ENCODE data around the gene C2orf81.
A peak's percentile ranks its signal among the peaks of the same experiment; 100 is the strongest.
"Not testable (repeated sequence)": the region's sequence is repeated elsewhere in the genome, so short reads cannot be mapped to it uniquely, and the experiment has no call there.

C2orf81 gene

DNA sequence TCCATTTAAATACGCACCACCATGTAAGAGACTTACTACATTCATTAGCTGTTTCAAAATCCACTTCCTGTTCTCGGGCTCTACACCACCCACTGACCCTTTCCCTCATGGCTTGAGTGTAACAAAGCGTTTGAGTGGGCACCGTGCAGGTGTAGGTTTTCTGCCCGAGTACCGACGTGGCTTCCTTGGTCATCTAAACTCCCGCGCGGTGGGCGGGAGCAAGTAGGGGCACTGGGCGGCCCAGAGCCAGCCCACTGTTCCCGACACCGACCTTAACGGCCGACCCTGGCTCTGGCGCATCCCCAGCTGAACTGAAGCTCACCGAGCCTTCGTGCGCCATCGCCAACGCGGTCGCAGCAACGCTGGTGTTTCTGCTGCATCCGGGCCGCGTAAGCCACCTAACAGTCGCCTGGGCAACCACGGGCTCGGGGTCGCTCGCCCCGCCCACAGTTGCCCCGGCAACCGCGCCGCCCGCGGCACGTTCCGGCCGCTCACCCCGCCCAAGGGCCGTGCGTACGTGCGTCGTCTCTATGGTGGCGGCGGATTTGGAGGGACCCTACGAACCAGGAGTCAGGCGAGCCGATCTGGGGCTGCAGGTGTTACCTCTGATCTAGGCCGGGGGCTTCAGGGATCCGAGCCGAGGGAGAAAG is at the start of gene C2orf81, which contains the start of gene WDR54:
C2orf81 (minus strand) TSS at position 399 of the 650 bp plus-strand sequence; CDS start at position 340, 59 bp downstream.
WDR54 (plus strand) TSS at position 510 of the 650 bp plus-strand sequence. CDS start 424 bp downstream, outside the sequence.
- DNase-seq (ENCODE audit: low read depth, low spot score), result peak; percentile 93

DNA sequence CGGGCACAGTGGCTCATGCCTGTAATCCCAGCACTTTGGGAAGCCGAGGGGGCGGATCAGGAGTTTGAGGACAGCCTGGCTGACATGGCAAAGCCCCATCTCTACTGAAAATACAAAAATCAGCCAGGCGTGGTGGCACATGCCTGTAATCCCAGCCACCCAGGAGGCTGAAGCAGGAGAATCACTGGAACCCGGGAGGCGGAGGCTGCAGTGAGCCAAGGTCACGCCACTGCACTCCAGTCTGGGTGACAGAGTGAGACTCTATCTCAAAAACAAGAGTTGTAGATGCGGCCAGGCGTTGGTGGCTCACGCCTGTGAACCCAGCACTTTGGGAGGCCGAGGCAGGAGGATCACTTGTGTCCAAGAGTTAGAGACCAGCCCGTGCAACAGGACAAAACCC is 49.3 kb upstream of the C2orf81 start:
- not testable (repeated sequence) for DNase-seq (ENCODE audit: low read depth, low spot score)

DNA sequence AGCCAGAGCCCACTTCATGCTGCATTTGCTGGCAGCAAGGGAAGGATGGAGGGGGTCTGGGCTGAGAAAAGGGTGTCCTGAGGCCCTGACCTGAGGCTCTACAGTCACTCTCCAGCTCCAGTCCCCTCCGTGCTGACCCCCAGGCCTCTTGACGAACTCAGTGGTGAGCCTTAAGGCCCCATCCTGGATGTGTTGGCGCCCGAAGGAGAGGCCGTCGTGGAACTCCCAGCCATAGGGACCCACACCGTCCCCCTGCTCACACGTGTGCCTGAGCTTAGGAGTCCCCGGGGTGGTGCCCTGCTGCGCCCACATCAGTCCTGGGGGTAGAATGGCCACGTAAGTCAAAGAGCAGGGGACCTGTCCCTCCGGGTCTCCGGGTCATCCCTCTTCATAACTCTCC is 43.0 kb upstream of the C2orf81 start:
- DNase-seq (ENCODE audit: low read depth, low spot score), result no peak

GRCh38 chr2:74462786-74463105 is 41.3 kb upstream of the C2orf81 start:
- no peak for DNase-seq (ENCODE audit: low read depth, low spot score)

GRCh38 chr2:74462054-74462785 is 40.8 kb upstream of the C2orf81 start:
- DNase-seq (ENCODE audit: low read depth, low spot score), result no peak

DNA sequence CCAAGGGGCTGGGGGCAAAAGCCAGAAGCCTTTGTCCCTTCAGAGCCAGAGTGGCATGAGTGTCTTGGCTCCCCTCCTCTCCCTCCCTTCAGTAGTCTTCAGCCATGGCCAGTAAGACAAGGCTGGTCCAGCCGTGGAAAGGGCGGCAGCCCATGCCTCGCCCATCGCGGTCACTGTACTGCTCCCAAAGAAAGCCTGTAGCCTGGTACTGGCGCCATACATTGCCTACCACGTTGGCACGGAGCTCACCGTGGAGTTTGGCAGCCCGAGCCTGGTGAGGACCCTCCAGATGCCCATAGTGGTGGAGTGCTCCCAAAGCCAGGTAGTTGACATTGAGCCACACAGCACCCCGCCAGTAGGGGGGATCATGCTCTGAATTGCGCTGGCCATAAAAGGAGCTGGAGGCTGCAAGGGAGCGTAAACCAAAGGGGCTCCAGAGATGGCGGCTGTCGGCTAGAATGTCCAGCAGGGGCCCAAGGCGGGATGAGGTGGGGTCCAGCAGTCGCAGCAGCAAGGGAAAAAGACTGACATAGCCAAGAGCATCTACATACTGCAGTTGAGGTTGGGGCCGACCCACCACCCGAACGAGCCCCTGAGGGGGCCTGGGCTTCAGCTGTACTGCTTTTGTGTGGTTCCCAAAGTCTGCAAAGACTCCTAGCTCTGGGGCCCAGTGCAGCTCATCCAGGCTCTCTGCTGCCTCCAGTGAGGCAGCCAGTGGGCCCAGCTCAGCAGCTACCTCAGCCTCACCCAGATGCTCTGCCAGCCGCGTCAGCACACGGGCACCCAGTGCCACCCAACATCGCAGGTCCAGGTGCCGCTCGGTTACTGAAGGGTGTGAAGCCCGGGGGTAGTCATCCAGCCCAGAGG is 40.0 kb upstream of the C2orf81 start:
- no peak for DNase-seq (ENCODE audit: low read depth, low spot score)

DNA sequence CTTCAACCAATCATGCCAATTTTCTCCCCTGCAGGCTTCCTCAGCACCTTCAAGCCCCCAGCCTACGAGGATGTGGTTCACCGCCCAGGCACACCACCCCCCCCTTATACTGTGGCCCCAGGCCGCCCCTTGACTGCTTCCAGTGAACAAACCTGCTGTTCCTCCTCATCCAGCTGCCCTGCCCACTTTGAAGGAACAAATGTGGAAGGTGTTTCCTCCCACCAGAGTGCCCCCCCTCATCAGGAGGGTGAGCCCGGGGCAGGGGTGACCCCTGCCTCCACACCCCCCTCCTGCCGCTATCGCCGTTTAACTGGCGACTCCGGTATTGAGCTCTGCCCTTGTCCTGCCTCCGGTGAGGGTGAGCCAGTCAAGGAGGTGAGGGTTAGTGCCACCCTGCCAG is 38.8 kb upstream of the C2orf81 start:
- not testable (repeated sequence) for DNase-seq (ENCODE audit: low read depth, low spot score)

GRCh38 chr2:74459503-74460118 is 38.2 kb upstream of the C2orf81 start:
- not testable (repeated sequence) for DNase-seq (ENCODE audit: low read depth, low spot score)

DNA sequence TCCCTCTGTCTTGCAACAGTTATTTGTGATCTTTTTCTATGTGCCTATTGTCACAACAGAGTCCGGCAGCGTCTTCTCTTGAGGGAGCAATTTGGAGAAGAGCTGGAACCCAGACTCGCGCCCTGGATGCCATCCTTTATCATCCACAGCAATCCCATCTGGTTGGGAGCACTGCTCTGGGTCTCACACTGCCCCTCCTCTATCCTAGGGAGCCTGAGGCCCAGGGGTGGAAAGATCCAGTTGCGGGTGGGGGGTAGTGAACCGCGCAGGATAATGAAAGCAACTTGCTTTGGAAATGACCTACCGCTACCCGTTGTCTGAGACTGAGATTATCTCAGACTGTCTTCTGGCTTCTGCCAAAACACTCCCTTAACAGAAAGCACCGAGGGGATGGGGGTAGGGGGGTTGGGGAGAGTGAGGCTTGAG is 37.5 kb upstream of the C2orf81 start:
- peak; percentile 32 for DNase-seq (ENCODE audit: low read depth, low spot score)

GRCh38 chr2:74458132-74458937 is 36.9 kb upstream of the C2orf81 start, which contains the start of gene WBP1:
Gene WBP1, plus strand, starts transcription at chr2:74458438. Its CDS starts 165 bp downstream, at chr2:74458603.
- DNase-seq (ENCODE audit: low read depth, low spot score), result peak; percentile 100

DNA sequence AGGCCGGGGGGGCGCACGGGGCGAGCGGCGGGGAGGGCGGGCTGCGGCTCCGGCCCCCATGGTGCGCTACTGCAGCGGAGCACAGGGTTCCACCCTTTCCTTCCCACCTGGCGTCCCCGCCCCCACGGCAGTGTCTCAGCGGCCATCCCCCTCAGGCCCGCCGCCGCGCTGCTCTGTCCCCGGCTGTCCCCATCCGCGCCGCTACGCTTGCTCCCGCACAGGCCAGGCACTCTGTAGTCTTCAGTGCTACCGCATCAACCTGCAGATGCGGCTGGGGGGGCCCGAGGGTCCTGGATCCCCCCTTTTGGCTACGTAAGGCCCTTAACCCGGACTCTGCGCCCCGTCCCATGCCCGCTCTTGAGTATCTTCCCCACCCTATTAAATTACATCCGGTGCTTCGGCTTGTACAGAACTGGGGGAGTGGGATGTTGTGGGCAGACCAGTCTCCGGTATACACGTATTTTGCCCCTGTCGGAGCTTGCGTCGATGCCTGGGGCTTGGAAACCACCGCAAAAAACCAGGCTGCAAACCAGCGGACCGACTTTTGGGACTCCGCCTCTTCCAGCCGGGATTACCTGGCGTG is 36.2 kb upstream of the C2orf81 start:
- peak; percentile 71 for DNase-seq (ENCODE audit: low read depth, low spot score)

- DNase-seq (ENCODE audit: low read depth, low spot score), result no peak
These were observed 35.7 kb upstream of the C2orf81 start for GRCh38 chr2:74457129-74457548.

GRCh38 chr2:74454654-74455511 is 33.5 kb upstream of the C2orf81 start, which contains the start of gene INO80B:
Gene INO80B, plus strand, starts transcription at chr2:74455087. Its CDS starts 30 bp downstream, at chr2:74455117.
- DNase-seq (ENCODE audit: low read depth, low spot score), result peak; percentile 99

- no peak for DNase-seq (ENCODE audit: low read depth, low spot score)
These were observed 29.3 kb upstream of the C2orf81 start for GRCh38 chr2:74450570-74451190.

- no peak for DNase-seq (ENCODE audit: low read depth, low spot score)
These were observed 27.4 kb upstream of the C2orf81 start for GRCh38 chr2:74448771-74449170.

- DNase-seq (ENCODE audit: low read depth, low spot score), result no peak
These were observed 26.0 kb upstream of the C2orf81 start for GRCh38 chr2:74447230-74447999.

- peak; percentile 60 for DNase-seq (ENCODE audit: low read depth, low spot score)
These were observed 23.3 kb upstream of the C2orf81 start for GRCh38 chr2:74444498-74445318.
